GM18499 (cell line): ENCODE results near the gene DEDD.

Source experiments
- ATAC-seq: cut with Tn5 transposase; IDR thresholded peaks from one replicate; pipeline ENCODE4 v1.9.1; 2021; ENCODE audit warnings: moderate number of reproducible peaks; ENCODE audit not compliant: insufficient read depth, unreplicated experiment

Gene DEDD

DNA sequence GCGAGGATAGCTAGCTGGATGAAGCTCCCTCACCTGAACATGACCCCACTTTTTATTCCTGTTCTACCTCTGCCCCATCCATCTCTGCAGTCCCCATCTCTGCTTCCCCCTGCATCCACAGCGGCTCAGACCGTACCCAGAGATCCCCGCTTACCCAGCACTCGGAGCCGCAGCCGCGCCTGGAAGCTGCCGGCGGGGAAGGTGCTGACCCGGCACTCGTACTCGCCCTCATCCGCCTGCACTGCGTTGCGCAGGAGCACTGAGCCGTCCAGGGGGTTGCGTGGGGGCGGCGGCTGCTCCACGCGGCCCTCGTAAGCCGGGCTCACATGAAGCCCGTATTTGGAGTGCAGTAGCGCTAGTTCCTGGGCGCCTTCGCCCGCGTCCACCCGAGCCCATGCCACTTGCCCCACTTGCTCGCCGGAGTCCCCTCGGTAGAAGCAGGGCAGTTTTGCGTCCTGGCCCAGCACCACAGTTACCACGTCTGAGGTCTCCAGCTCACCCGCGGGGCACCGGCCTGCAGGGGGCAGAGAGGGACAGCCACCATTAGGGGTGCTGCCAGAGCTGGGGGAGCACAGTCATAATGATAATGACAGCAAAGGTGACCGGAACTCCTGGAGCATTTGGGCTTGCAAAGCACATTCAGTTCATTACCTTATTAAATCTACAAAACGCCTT is 52.9 kb downstream of the DEDD start:
- no peak for ATAC-seq

DNA sequence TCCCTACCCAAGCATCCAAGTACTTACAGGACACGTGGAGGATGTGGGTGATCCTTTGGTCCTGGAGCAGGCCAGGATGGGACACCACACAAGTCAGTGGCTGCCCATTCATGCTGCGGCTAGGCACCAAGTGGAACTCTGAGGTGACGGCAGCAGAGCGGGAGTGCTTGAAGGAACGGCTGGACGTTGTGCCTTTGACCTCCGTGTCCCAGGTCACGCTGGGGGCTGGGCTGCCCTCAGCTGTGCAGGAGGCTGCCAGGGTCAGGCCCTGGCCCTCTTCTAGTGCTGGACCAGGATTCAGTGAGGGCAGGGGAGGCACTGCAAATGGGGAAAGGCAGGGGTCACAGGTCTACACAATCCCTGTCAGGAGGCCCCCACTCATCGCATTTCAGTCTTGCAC is 55.0 kb downstream of the DEDD start:
- no peak for ATAC-seq

DNA sequence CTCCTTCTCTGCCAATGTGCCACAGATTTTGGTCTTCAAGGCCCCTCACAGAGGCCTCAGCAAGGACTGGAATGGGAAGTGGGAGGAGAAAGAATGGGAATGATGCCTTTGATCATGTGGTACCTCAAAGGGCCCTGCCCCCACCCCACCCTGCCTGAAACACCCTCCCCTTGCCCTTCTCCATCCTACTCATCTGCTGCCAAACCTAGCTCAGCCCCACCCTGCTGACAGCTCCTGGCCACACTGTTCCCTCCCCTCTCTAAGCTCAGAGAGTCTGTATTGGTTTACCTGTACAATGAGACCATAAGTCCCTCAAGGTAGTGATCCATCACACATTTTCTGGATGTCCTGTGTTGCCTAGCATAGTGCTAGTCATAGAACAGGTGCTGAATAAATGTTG is 56.1 kb downstream of the DEDD start:
- ATAC-seq = no peak

DNA sequence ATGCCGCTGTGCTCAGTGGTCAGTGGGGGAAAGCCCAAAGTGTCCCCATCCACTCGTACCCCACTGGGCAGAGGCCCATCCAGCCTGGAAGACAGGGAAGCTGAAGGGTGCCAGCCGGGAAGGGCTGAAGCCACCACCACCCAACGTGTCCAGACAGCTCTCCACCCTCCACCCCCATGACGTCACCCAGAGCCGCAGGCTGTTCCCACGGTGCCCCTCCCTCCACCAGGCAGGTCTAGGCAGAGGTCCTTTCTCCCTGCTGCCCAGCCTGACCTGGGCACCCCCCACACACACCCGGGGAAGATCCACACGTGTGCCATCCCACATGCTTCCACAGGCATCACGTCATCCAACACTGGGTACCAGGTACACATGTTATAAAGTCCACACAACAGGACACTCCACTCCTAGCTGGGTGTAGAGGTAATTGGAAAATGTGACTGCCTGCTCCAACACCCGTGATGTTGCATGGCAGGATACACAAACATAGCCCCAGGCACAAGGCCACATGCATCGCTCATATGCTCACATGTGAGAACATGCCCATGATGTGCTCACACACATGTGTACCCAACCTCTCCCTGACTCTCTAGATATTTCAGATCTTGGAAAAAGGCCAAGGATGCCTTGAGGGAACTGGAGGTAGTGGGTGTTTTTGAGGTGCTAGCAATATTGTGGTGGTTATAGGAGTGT is 57.6 kb downstream of the DEDD start:
- ATAC-seq = no peak

DNA sequence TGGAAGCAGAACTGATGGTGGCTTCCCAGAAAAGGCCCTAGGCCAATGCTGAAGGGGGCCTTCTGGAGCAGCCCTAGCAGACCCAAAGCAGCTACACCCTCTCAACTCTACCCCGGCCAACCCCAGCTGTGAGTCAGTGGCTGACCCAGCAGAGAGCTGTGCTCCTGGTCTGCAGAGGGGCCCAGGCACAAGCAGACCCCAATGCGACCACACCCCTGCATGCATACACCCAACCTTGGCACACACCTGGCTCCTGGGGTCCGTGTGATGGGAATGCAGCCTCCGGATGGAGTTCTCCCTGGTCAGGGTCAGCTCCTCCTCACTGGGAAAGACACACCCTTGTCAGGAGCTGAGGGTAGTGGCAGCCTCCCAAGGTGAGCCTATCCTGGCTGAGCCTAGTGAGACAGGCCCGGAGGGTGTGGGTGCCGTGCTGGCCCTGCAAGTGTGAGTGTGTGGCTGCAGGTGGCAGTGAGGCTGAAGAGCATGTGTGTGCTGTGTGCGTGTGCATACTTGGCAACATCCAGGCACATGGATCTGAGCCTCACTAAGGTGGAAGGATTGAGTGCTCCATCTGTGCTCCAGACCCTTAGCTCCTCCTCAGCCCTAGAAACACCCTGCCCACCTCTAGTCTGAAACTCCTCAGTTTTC is 58.9 kb downstream of the DEDD start:
- ATAC-seq = no peak

DNA sequence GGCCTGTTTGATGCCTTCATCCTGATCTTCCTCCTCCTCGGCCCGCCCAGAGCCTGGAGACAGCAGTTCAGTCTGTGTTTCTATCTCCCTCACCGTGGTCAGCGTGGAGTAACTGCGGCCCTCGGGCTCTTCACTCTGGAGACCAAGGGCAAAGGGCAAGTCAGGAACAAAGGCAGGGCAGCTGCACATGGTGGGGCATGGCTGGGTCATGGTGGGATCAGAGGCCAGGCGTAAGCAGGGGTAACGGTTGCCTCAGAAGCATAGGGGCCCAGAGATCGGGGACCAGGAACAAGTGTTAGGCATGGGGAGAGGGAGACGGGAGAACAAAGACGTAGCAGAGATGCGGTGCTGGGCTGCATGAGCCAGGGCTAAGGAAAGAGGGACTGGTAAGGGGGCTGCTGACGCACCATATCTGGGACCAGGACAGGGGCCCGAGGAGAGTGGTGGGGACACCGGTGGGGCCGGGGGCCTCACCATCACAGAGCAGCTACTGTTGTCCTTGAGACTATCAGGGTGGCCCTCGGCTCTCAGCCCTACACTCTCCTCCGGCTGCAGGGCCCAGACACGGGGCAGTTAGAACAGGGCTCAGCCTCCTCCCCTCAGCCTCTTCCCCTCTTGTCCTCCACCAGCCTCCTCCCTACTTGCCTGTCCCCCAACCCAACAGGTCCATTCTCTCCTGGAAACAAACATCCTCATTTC is 59.6 kb downstream of the DEDD start:
- no peak for ATAC-seq

DNA sequence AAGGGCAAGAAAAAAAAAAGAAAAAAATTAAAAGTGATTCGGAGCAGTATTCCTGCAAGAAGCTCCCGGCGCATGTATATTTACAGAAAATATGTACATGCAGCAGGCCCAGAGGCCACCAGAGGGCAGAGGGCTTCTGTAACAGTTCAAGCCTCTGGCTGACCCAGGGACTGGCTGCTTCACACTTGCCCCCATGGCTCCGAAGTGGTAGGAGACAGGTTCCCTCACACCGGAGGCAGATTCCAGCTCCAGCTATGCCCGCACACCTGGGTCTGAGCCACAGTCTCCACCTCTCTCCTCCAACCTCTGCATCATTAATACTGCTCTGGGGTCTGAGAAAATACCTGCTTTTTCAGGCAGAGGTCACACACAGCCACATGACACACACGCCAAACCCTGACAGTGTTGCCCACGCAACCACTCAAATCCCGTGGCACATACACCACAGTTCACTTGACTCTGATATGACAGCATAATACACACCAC is 60.5 kb downstream of the DEDD start:
- no peak for ATAC-seq
